Measurements from ENCODE around the gene FAM13A. TPM values are rescaled to one million over a fixed set of nuclear protein-coding genes. Genes with fewer than 3 reads are reported as not detected.

The FAM13A gene
- total and polyA plus RNA-seq, 10 of the 15 experiments (the other 5 are each of a cell fraction or from before 2014, with no cell fraction given), result 0.05 to 1.8 (median 0.27) TPM; not detected in 1

DNA sequence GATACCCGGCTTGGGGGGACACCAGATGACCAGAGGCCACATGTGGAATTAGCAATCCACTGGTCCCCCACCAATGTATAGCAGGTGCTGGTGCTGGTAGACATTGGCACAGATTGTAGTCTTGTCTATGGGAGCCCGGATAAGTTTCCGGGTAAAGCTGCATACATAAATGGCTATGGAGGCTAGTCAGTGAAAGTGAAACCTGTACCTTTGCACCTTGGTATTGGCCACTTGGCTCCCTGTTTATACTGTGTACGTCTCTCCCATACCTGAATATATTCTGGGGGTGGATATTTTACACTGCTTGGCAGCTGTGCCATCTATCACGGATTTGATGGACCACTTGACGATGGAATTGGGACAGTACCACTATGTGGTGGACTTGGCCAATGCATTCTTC is 48.7 kb upstream of the FAM13A start (continued):
- TF ChIP-seq, protein P1, sequence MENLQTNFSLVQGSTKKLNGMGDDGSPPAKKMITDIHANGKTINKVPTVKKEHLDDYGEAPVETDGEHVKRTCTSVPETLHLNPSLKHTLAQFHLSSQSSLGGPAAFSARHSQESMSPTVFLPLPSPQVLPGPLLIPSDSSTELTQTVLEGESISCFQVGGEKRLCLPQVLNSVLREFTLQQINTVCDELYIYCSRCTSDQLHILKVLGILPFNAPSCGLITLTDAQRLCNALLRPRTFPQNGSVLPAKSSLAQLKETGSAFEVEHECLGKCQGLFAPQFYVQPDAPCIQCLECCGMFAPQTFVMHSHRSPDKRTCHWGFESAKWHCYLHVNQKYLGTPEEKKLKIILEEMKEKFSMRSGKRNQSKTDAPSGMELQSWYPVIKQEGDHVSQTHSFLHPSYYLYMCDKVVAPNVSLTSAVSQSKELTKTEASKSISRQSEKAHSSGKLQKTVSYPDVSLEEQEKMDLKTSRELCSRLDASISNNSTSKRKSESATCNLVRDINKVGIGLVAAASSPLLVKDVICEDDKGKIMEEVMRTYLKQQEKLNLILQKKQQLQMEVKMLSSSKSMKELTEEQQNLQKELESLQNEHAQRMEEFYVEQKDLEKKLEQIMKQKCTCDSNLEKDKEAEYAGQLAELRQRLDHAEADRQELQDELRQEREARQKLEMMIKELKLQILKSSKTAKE (IDR thresholded peaks at IDR 0.05; ENCODE audit: low read depth, poor library complexity, severe bottlenecking), result no peak
- TF ChIP-seq IKZF1 (conservative IDR thresholded peaks at IDR 0.05), result no peak
- TF ChIP-seq HDGF (IDR thresholded peaks at IDR 0.05), result no peak

DNA sequence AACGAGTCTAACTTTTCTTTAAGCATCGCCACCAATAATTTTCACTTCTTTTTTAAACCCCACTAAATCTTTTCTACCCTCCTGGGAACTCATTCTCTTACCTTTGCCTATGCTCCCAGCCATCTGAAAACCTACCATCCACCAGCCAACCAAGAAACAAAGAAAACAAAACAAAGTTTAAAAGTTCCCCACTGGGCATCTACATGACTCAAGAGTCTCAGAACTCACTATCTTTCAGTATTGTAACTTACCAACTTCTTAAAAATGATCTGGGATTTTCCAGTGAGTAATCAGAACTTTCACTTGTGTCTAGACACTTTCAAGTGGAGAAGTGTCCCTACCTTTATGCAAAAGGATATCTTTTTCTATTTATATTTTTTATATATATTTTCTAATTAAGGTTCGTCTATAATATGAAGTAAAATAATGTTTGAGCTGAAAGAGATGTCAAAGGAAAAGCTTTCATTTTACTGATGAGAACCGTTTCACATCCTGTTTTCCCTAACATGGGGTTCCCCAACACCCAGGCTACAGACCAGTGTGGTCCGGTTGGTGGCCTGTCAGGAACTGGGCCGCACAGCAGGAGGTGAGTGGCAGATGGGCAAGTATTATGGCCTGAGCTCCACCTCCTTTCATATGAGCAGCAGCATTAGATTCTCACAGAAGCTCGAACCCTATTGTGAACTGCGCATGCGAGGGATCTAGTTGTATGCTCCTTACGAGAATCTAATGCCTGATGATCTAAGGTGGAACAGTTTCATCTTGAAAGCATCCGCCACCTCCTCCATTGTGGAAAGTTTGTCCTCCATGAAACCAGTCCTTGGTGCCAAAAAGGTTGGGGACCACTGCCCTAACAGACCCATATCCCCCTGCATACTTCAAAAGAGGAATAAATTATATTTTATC is 44.5 kb upstream of the FAM13A start:
- RAD21 ChIA-PET (ENCODE audit: unreplicated experiment), result interaction anchor here (0.6 to 2.1 kb wide), 11 partner anchors 10 to 283 kb away, joined by 3 to 40 read pairs (median 6); partner anchors contain the start of genes FAM13A and TIGD2
- 13% methylated on average over 11 of the region's 11 CpGs for WGBS (ENCODE audit: insufficient coverage, insufficient replicate concordance, low lambda C conversion rate, missing lambda C conversion rate)
- Histone ChIP-seq H3K36me3 (ENCODE audit: control insufficient read depth in 2 of 2, insufficient read depth in 2 of 2, low read length in 1 of 2) (no peaks in the 10 kb centered on the region), H3K9ac (ENCODE audit: control insufficient read depth, insufficient read depth, low read length) (peak overlapping the region; percentile 63; the same call in 1 of the 2 replicates), H3K9me3 (replicated peaks; ENCODE audit: control insufficient read depth, insufficient read depth, low read length) (no peaks in the 10 kb centered on the region; the same call in 1 of the 3 replicates), H3K27ac (ENCODE audit: control insufficient read depth, insufficient read depth) (peak overlapping the region; percentile 95), H3K79me2 (ENCODE audit: control insufficient read depth, insufficient read depth, low read length) (no peaks in the 10 kb centered on the region), H3K27me3 (replicated peaks in 1 of 2; ENCODE audit: control insufficient read depth in 2 of 2, insufficient read depth in 2 of 2, low read length in 1 of 2) (no peaks in the 10 kb centered on the region), H3K4me1 (ENCODE audit: control insufficient read depth, insufficient read depth, low read length) (peaks cover 7% of the 10 kb centered on the region), H3K4me2 (ENCODE audit: control insufficient read depth, insufficient read depth) (peak overlapping the region; percentile 84), H3K4me3 (peak overlapping the region; percentile 10; the same call in 1 of the 2 replicates), H2AFZ (ENCODE audit: control insufficient read depth, low read depth, low read length) (peak overlapping the region; percentile 85), H4K20me1 (ENCODE audit: control insufficient read depth, insufficient read depth) (no peaks in the 10 kb centered on the region)
- BruUV-seq (replicated peaks), result no TSS peak
- POLR2A ChIA-PET, result interaction anchor here (0.7 to 3.5 kb wide), 3 partner anchors 32 to 48 kb away, joined by 3 to 15 read pairs (median 6); partner anchors contain the start of gene FAM13A
- ATAC-seq, result peak; percentile 98
- in situ Hi-C loops (cut with MboI), result no loop called here
- SMC1A ChIA-PET (ENCODE audit: uncharacterized antibody, unreplicated experiment), result interaction anchor here (0.6 to 6.6 kb wide), 15 partner anchors 10 to 489 kb away, joined by 3 to 58 read pairs (median 4); partner anchors contain the start of genes FAM13A and TIGD2
- DNase-seq (ENCODE audit: low read depth, low spot score), result peak; percentile 86
- intact Hi-C loops (cut with micrococcal nuclease; ENCODE audit: unreplicated experiment), result loop anchor here (2.0 kb wide), 1 partner anchor 21 kb away; no protein-coding TSS in a partner anchor
- CTCF ChIA-PET, result interaction anchor here (0.7 to 3.7 kb wide), 11 partner anchors 11 to 562 kb away, joined by 3 to 9 read pairs (median 3); partner anchors contain the start of gene FAM13A
- FAIRE-seq, result peak; percentile 95
- TF ChIP-seq KDM1A (IDR thresholded peaks at IDR 0.05; ENCODE audit: borderline replicate concordance) (no peak), TCF7 (IDR thresholded peaks at IDR 0.05; ENCODE audit: borderline replicate concordance) (0 out of 2 replicates have a peak, but pooled peaks have one; percentile 14), RB1 (IDR thresholded peaks at IDR 0.05; ENCODE audit: borderline replicate concordance) (no peak), EED (IDR thresholded peaks at IDR 0.05; ENCODE audit: low read depth) (peak; percentile 73), FOXK2 (IDR thresholded peaks at IDR 0.05) (no peak), HCFC1 (IDR thresholded peaks at IDR 0.05; ENCODE audit: low read length) (no peak), CHD1 (IDR thresholded peaks at IDR 0.05; ENCODE audit: low read depth, low read length) (no peak), SP1 (IDR thresholded peaks at IDR 0.05; ENCODE audit: low read depth, low read length) (no peak), POLR2AphosphoS5 (IDR thresholded peaks at IDR 0.05; ENCODE audit: low read length) (no peak), NBN (IDR thresholded peaks at IDR 0.05) (peak; percentile 70; the same call in 1 of the 2 replicates)
- TF ChIP-seq, protein P2, sequence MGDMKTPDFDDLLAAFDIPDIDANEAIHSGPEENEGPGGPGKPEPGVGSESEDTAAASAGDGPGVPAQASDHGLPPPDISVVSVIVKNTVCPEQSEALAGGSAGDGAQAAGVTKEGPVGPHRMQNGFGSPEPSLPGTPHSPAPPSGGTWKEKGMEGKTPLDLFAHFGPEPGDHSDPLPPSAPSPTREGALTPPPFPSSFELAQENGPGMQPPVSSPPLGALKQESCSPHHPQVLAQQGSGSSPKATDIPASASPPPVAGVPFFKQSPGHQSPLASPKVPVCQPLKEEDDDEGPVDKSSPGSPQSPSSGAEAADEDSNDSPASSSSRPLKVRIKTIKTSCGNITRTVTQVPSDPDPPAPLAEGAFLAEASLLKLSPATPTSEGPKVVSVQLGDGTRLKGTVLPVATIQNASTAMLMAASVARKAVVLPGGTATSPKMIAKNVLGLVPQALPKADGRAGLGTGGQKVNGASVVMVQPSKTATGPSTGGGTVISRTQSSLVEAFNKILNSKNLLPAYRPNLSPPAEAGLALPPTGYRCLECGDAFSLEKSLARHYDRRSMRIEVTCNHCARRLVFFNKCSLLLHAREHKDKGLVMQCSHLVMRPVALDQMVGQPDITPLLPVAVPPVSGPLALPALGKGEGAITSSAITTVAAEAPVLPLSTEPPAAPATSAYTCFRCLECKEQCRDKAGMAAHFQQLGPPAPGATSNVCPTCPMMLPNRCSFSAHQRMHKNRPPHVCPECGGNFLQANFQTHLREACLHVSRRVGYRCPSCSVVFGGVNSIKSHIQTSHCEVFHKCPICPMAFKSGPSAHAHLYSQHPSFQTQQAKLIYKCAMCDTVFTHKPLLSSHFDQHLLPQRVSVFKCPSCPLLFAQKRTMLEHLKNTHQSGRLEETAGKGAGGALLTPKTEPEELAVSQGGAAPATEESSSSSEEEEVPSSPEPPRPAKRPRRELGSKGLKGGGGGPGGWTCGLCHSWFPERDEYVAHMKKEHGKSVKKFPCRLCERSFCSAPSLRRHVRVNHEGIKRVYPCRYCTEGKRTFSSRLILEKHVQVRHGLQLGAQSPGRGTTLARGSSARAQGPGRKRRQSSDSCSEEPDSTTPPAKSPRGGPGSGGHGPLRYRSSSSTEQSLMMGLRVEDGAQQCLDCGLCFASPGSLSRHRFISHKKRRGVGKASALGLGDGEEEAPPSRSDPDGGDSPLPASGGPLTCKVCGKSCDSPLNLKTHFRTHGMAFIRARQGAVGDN (IDR thresholded peaks at IDR 0.05), result no peak; the same call in 1 of the 2 replicates

Measured in GM12878 (cell line).